Activated T-cell treated with anti-CD3 and anti-CD28 coated beads, Interleukin-2, amount 50 U/mL, for 48 hours (primary cell): Measurements from ENCODE around the gene CEP85.
A peak's percentile ranks its signal among the peaks of the same experiment; 100 is the strongest.

Experiments used
- DNase-seq, 2 experiments: peaks; one replicate each; pipeline ENCODE4 v3.0.0-alpha.2; 2020

The CEP85 gene

DNA sequence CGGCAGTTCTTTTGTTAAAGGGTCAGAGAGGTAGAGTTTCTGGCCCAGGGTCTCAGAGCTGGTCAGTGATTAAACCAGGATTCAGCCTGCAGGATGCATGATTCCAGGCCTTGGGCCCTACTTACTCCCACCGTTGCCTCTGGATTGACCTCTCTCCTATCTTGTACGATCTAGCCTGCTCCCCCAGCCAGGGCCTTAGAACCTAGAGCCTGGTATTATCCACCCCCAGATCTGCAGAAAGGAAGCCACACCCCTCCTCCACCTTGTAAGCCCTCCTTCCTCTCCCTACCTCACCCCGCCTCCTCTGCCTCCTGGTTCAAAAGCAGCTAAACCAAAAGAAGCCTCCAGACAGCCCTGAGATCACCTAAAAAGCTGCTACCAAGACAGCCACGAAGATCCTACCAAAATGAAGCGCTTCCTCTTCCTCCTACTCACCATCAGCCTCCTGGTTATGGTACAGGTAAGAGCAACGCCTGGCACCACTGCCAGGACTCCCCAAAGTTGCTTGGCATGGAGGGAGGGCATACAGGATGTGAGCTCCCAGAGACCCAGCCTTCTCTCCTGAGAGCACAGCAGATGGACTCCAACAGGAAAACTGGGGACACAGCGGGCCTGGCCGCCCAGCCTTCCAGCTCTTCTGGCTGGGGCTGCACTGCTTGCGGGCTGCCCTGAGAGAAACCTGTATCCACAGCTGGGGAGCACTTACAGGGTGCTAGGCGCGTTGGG, 83.8 kb downstream of the CEP85 start, which contains the start of gene CD52:
Gene CD52, plus strand, starts transcription at position 347 of the 726 bp plus-strand sequence. Its CDS starts 60 bp downstream, at position 407.
- DNase-seq = peak; percentile 78 to 79

DNA sequence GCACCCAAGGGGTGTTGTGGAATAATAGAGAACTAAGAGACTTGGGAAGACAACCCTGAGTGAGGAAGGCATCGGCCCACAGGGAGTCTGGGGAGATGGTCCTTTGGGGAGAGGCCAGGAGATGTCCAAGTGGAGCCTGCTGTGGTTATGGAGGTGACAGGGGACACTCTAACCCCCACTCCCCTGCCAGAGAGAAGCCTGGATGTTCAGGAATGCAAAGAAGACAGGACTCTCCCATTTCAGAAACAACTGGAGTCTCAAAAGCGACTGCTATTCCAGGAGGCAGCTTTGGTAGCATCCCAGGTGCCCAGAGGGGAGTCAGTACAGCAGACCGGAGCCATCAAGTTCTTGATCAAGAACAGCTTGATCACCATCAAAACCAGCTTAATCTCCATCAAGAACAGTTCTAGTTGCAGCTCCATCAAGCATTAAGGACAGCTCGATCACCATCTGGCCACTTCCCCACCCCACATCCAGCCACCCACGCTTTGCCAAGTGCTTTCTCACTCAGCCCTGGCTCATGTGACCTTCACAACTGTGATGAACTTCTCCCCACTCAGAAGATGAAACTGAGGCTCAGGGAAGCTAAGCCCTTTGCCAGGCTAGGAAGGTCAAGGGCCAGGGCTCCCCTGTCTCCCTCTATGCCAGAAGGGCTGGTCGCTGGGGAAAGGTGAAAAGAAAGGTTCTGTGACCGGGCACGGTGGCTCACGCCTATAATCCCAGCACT, 84.5 kb downstream of the CEP85 start:
- DNase-seq = peak; percentile 72 to 75

DNA sequence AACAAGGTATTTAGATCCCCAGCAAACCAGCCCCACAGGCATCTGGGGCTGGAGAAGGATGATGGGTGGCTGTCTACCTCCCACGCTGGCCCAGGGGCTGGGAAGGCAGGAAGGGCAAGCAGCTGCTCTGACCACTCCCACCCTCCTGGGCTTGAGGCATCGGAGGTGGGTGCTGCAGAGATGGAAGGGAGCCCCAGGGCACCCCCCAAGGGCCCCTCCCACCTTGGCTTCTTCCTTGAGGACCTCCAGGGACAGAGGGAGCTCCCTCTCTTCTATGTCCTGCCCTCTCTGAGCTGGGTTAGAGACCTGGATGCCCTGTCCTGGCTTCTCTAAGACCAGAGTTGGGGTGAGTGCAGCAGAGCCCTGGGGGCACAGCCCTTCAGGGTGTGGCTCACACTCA, 86.9 kb downstream of the CEP85 start:
- DNase-seq = peak in 1 of 2 experiments; percentile 26

DNA sequence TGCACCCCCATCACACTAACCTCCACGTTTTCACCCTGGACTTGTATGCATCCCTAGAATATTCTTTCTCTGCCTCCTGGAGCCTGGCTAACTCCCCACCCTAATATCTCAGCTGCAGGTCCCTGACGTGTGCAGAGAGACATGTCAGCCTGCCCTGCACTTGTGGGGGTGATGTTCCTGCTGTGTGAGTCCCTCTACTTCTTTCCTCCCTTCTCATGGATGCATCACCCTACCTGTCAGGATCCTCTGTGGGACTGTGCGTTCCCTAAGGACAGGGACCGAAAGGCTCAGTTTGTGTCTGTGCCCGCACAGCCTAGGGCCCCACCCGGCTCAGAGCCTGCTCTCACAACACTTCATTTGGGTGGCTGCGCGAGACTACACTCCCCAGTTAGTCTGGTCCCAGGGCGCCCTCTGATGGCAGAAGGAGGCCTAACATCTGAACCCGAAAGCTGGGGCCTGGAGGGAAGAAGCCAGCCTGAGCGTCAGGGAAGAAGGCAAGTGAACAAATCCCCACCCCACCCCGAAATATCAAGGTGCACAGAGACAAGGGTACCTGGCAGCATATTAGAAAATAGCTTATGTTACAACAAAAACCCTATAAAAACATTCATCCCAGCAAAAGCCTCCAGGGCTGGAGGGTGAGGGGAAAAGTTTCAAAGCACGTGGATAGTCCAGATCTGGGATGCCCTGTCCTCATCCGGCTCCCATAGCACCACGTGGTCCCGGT, 87.5 kb downstream of the CEP85 start:
- peak; percentile 99 to 100 for DNase-seq

DNA sequence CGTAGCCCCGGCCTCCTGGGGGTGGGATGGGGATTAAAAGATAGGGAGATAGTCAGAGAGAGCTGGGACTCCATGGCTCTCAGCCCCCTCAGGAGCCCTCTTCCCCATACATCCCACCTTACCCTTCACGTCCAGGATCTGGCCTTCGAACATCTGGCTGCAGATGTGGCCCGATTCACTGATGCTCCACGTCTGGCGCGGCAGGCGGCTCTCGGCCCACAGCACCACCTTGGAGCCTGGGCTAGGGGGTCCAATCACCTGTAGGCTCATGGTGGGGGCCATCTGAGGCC, 88.0 kb downstream of the CEP85 start:
- no peak for DNase-seq

DNA sequence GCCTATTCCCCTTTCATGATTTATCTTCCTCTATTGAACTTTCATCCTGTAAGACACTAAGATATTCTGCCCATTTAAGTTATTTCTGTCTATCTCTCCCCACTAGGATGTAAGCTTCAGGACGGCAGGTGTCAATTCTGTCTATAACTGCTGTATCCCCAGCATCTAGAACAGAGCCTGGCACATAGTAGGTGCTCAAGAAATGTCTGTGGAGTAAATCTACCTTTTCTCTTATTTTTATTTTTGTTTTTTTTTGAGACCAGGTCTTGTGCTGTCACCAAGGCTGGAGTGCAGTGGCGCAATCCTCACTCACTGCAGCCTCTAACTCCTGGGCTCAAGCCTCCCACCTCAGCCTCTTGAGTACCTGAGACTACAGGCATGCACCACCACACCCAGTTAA, 89.4 kb downstream of the CEP85 start:
- DNase-seq = no peak

DNA sequence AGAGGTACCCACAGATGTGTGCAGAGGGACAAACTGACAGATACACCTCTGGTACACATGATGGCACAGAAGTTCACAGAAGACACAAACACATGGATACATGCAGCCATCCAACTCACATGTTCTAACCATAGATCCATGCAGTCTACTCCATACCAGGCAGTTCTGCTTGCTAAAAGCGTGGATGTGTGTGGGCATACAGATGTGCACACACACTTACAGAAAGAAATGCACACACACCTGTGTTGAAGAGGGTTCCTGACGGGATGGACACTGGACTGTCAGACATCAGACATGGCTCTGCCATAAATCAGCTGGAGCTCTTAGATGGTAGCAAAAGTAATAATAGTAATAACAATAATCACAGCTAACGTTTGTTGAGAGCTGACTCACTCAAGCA, 90.5 kb downstream of the CEP85 start:
- DNase-seq = no peak

DNA sequence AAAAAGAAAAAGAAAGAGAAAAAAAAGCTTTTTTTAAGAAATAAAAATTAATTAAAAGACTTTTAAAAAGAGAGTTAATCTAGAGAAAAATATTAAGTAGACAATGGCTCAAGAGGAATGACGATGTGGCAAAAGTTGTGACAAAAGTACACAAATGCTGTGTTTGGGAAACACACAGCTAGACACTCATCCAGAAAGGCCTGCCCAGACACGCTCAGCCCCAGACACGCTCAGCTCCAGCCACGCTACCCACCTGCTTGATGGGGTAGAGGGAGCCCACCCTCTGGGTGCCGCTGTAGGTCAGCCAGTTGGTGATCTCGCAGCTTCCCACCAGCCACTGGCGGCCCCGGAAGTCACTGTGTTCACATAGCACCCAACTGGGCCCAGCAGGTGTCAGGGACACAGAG, 94.0 kb downstream of the CEP85 start:
- no peak for DNase-seq
